SJSA1 (cell line): ENCODE data around the gene CDC73. TPM values are rescaled to one million over a fixed set of nuclear protein-coding genes. Genes with fewer than 3 reads are reported as not detected.
"Not testable (repeated sequence)": the region's sequence is repeated elsewhere in the genome, so short reads cannot be mapped to it uniquely, and the experiment has no call there.

Experiments
- DNase-seq, 2 experiments: peaks; one replicate each; pipeline ENCODE4 v3.0.0-alpha.2; 2015 to 2020; ENCODE audit warnings: low spot score in 2 of 2, low read depth in 1 of 2
- H3K27ac ChIP-seq: fragments of 250-450 bp; sonication (Bioruptor Pico); 2 replicates; pipeline ENCODE4 v1.5.1; 2020; ENCODE audit warnings: mild to moderate bottlenecking, moderate library complexity
- H3K27me3 ChIP-seq: fragments of 250-450 bp; sonication (Bioruptor Pico); replicated peaks from 2 replicates; pipeline ENCODE4 v1.5.1; 2020; ENCODE audit warnings: mild to moderate bottlenecking, moderate library complexity
- H3K36me3 ChIP-seq: fragments of 250-450 bp; sonication (Bioruptor Pico); 2 replicates; pipeline ENCODE4 v1.5.1; 2020; ENCODE audit warnings: mild to moderate bottlenecking
- H3K4me1 ChIP-seq: fragments of 250-450 bp; sonication (Bioruptor Pico); replicated peaks from 2 replicates; pipeline ENCODE4 v1.6.1; 2021; ENCODE audit warnings: mild to moderate bottlenecking
- H3K4me3 ChIP-seq: fragments of 250-450 bp; sonication (Bioruptor Pico); 2 replicates; pipeline ENCODE4 v1.5.1; 2020; ENCODE audit warnings: mild to moderate bottlenecking
- H3K9me3 ChIP-seq: fragments of 250-450 bp; sonication (Bioruptor Pico); replicated peaks from 2 replicates; pipeline ENCODE4 v1.5.1; 2020; ENCODE audit warnings: mild to moderate bottlenecking
- total RNA-seq: library from RNA; depleted of rRNA; stranded (reverse); fragments of >200 nt; shearing (Covaris generic); gene quantifications from 2 replicates; pipeline ENCODE4 v1.2.3, GENCODE V29; 2014

Gene CDC73
- total RNA-seq, 1 experiment from 2014 or later: 26.3 TPM

- peaks cover 11% of the 10 kb centered on the region for H3K36me3 ChIP-seq
- H3K9me3 ChIP-seq: no peaks in the 10 kb centered on the region
- H3K4me1 ChIP-seq: peaks cover 14% of the 10 kb centered on the region
- H3K27me3 ChIP-seq: no peaks in the 10 kb centered on the region
- DNase-seq: no peak
- H3K27ac ChIP-seq: no peak overlapping the region
- H3K4me3 ChIP-seq: peak overlapping the region; percentile 91
Measured at GRCh38 chr1:193105821-193106177, 16.0 kb upstream of the CDC73 start.

GRCh38 chr1:193108471-193108870 lies 13.4 kb upstream of the CDC73 start:
- H3K27me3 ChIP-seq: no peaks in the 10 kb centered on the region
- DNase-seq: no peak
- H3K27ac ChIP-seq: no peak overlapping the region
- no peaks in the 10 kb centered on the region for H3K9me3 ChIP-seq
- H3K4me3 ChIP-seq: no peak overlapping the region
- H3K4me1 ChIP-seq: peaks cover 32% of the 10 kb centered on the region
- peaks cover 5% of the 10 kb centered on the region for H3K36me3 ChIP-seq

GRCh38 chr1:193109619-193110018 lies 12.2 kb upstream of the CDC73 start:
- H3K4me3 ChIP-seq: no peak overlapping the region
- peaks cover 30% of the 10 kb centered on the region for H3K4me1 ChIP-seq
- H3K27me3 ChIP-seq: no peaks in the 10 kb centered on the region
- no peaks in the 10 kb centered on the region for H3K9me3 ChIP-seq
- H3K36me3 ChIP-seq: peaks cover 3% of the 10 kb centered on the region; the same call in 1 of the 2 replicates
- no peak overlapping the region for H3K27ac ChIP-seq
- no peak for DNase-seq

- Histone ChIP-seq H3K27me3 (no peaks in the 10 kb centered on the region), H3K4me3 (no peak overlapping the region), H3K36me3 (no peaks in the 10 kb centered on the region), H3K9me3 (no peaks in the 10 kb centered on the region), H3K4me1 (peaks cover 36% of the 10 kb centered on the region), H3K27ac (no peak overlapping the region; the same call in 1 of the 2 replicates)
- peak in 1 of 2 experiments; percentile 12 for DNase-seq
Measured at GRCh38 chr1:193110246-193110645, 11.6 kb upstream of the CDC73 start.

GRCh38 chr1:193110864-193111263 lies 11.0 kb upstream of the CDC73 start:
- H3K9me3 ChIP-seq: no peaks in the 10 kb centered on the region
- no peak for DNase-seq

GRCh38 chr1:193111641-193112090 lies 10.2 kb upstream of the CDC73 start:
- Histone ChIP-seq H3K9me3 (no peaks in the 10 kb centered on the region), H3K4me1 (peaks cover 45% of the 10 kb centered on the region), H3K27me3 (no peaks in the 10 kb centered on the region), H3K27ac (peak overlapping the region; percentile 75), H3K36me3 (no peaks in the 10 kb centered on the region), H3K4me3 (no peak overlapping the region)
- DNase-seq: peak; percentile 59 to 79

More at GRCh38 chr1:193110864-193111263, 11.0 kb upstream of the CDC73 start:
- Histone ChIP-seq H3K27me3 (no peaks in the 10 kb centered on the region), H3K36me3 (no peaks in the 10 kb centered on the region), H3K27ac (peak overlapping the region; percentile 75), H3K4me1 (peaks cover 43% of the 10 kb centered on the region), H3K4me3 (no peak overlapping the region)

GRCh38 chr1:193113258-193113991 lies 8.4 kb upstream of the CDC73 start:
- no peak overlapping the region for H3K4me3 ChIP-seq
- DNase-seq: no peak
- no peak overlapping the region for H3K27ac ChIP-seq
- no peaks in the 10 kb centered on the region for H3K27me3 ChIP-seq
- H3K4me1 ChIP-seq: peaks cover 45% of the 10 kb centered on the region
- H3K9me3 ChIP-seq: no peaks in the 10 kb centered on the region
- no peaks in the 10 kb centered on the region for H3K36me3 ChIP-seq

GRCh38 chr1:193113992-193114332 lies 7.9 kb upstream of the CDC73 start:
- H3K9me3 ChIP-seq: no peaks in the 10 kb centered on the region
- no peaks in the 10 kb centered on the region for H3K36me3 ChIP-seq
- no peak for DNase-seq
- H3K4me1 ChIP-seq: peaks cover 45% of the 10 kb centered on the region
- no peak overlapping the region for H3K4me3 ChIP-seq
- H3K27ac ChIP-seq: no peak overlapping the region
- H3K27me3 ChIP-seq: no peaks in the 10 kb centered on the region

GRCh38 chr1:193114485-193115095 lies 7.2 kb upstream of the CDC73 start:
- peaks cover 45% of the 10 kb centered on the region for H3K4me1 ChIP-seq
- no peaks in the 10 kb centered on the region for H3K36me3 ChIP-seq
- no peak overlapping the region for H3K27ac ChIP-seq

GRCh38 chr1:193115629-193116227 lies 6.1 kb upstream of the CDC73 start:
- H3K27me3 ChIP-seq: no peaks in the 10 kb centered on the region
- H3K4me1 ChIP-seq: peaks cover 37% of the 10 kb centered on the region
- no peaks in the 10 kb centered on the region for H3K9me3 ChIP-seq
- no peaks in the 10 kb centered on the region for H3K36me3 ChIP-seq
- DNase-seq: peak; percentile 82 to 85
- H3K27ac ChIP-seq: peak overlapping the region; percentile 48
- no peak overlapping the region for H3K4me3 ChIP-seq

More at GRCh38 chr1:193114485-193115095, 7.2 kb upstream of the CDC73 start:
- H3K27me3 ChIP-seq: no peaks in the 10 kb centered on the region
- no peaks in the 10 kb centered on the region for H3K9me3 ChIP-seq
- peak in 1 of 2 experiments; percentile 24 for DNase-seq
- no peak overlapping the region for H3K4me3 ChIP-seq

- not testable (repeated sequence) for DNase-seq, H3K36me3 ChIP-seq, H3K9me3 ChIP-seq, H3K27me3 ChIP-seq, H3K27ac ChIP-seq, H3K4me3 ChIP-seq
- H3K4me1 ChIP-seq: peaks cover 23% of the 10 kb centered on the region
Measured at GRCh38 chr1:193117167-193117566, 4.7 kb upstream of the CDC73 start.

- Histone ChIP-seq H3K4me1 (peaks cover 22% of the 10 kb centered on the region), H3K27ac (no peak overlapping the region), H3K9me3 (no peaks in the 10 kb centered on the region), H3K4me3 (no peak overlapping the region), H3K27me3 (no peaks in the 10 kb centered on the region), H3K36me3 (no peaks in the 10 kb centered on the region)
- no peak for DNase-seq
Measured at GRCh38 chr1:193118194-193118593, 3.6 kb upstream of the CDC73 start.

- no peak for DNase-seq
Measured at GRCh38 chr1:193118803-193119730, 2.8 kb upstream of the CDC73 start.

More at GRCh38 chr1:193118803-193119730, 2.8 kb upstream of the CDC73 start:
- peaks cover 28% of the 10 kb centered on the region for H3K4me1 ChIP-seq
- no peaks in the 10 kb centered on the region; the same call in 1 of the 2 replicates for H3K36me3 ChIP-seq
- H3K27me3 ChIP-seq: no peaks in the 10 kb centered on the region
- no peak overlapping the region for H3K4me3 ChIP-seq
- H3K9me3 ChIP-seq: no peaks in the 10 kb centered on the region
- no peak overlapping the region for H3K27ac ChIP-seq
